Measurements from ENCODE around the gene SLC35A4. TPM values are rescaled to one million over a fixed set of nuclear protein-coding genes. Genes with fewer than 3 reads are reported as not detected.

SLC35A4 gene
- total RNA-seq, 1 donor from 2014 or later = 59.9 TPM

GRCh38 chr5:140570488-140570887, 5.9 kb downstream of the SLC35A4 start:
- peaks cover 9% of the 10 kb centered on the region for H3K36me3 ChIP-seq (ENCODE audit: insufficient read depth, low read length)
- no peaks in the 10 kb centered on the region for H3K27me3 ChIP-seq (ENCODE audit: insufficient read depth, low read length)
- Mint-ChIP-seq H3K4me1 (ENCODE audit: low read depth, unreplicated experiment) (peaks cover 10% of the 10 kb centered on the region), H3K27ac (ENCODE audit: unreplicated experiment) (no peak overlapping the region), H3K27me3 (ENCODE audit: low read depth, unreplicated experiment) (peaks cover 2% of the 10 kb centered on the region), H3K9me3 (ENCODE audit: unreplicated experiment) (no peaks in the 10 kb centered on the region), H3K36me3 (ENCODE audit: low read depth, unreplicated experiment) (peaks cover 14% of the 10 kb centered on the region), H3K4me3 (ENCODE audit: unreplicated experiment) (no peak overlapping the region)
- DNase-seq (ENCODE audit: low read depth) = no peak
- peaks cover 27% of the 10 kb centered on the region for H3K79me2 ChIP-seq (ENCODE audit: insufficient read depth, low read length)
- no peak overlapping the region for H2AFZ ChIP-seq (ENCODE audit: low read depth, low read length)
- peaks cover 16% of the 10 kb centered on the region for H4K20me1 ChIP-seq (ENCODE audit: insufficient read depth, low read length)
- H3K4me1 ChIP-seq (ENCODE audit: insufficient read depth, low read length) = peaks cover 5% of the 10 kb centered on the region
- H3K9me3 ChIP-seq (ENCODE audit: insufficient read depth, low read depth, low read length) = no peaks in the 10 kb centered on the region
- no peak overlapping the region for H3K4me2 ChIP-seq (ENCODE audit: low read length)
- H3K27ac ChIP-seq (ENCODE audit: low read depth, low read length) = no peak overlapping the region
- H3K4me3 ChIP-seq (ENCODE audit: insufficient read depth, low read depth, low read length) = no peak overlapping the region
- no peak for FAIRE-seq
- H3K9ac ChIP-seq (ENCODE audit: low read length) = no peak overlapping the region
- no peak for TF ChIP-seq EZH2 (IDR thresholded peaks at IDR 0.05; ENCODE audit: insufficient read depth, low read length)
- no peak for TF ChIP-seq CTCF (IDR thresholded peaks at IDR 0.05; ENCODE audit: insufficient read depth, low read depth, low read length)

- no peaks in the 10 kb centered on the region for H3K4me1 ChIP-seq (ENCODE audit: insufficient read depth, low read length)
Measured at GRCh38 chr5:140571105-140571504, 6.5 kb downstream of the SLC35A4 start.

More at GRCh38 chr5:140571105-140571504, 6.5 kb downstream of the SLC35A4 start:
- no peak overlapping the region for H3K9ac ChIP-seq (ENCODE audit: low read length)
- H3K4me3 Mint-ChIP-seq (ENCODE audit: unreplicated experiment) = no peak overlapping the region
- FAIRE-seq (no peak), DNase-seq (ENCODE audit: low read depth) (no peak)
- no peak overlapping the region for H3K4me2 ChIP-seq (ENCODE audit: low read length)
- H2AFZ ChIP-seq (ENCODE audit: low read depth, low read length) = no peak overlapping the region
- TF ChIP-seq EZH2 (IDR thresholded peaks at IDR 0.05; ENCODE audit: insufficient read depth, low read length) (no peak), CTCF (IDR thresholded peaks at IDR 0.05; ENCODE audit: insufficient read depth, low read depth, low read length) (no peak)
- H3K79me2 ChIP-seq (ENCODE audit: insufficient read depth, low read length) = peaks cover 21% of the 10 kb centered on the region
- peak overlapping the region; percentile 53 for H3K27ac Mint-ChIP-seq (ENCODE audit: unreplicated experiment)
- H3K4me3 ChIP-seq (ENCODE audit: insufficient read depth, low read depth, low read length) = no peak overlapping the region
- no peaks in the 10 kb centered on the region for H3K27me3 ChIP-seq (ENCODE audit: insufficient read depth, low read length)
- no peaks in the 10 kb centered on the region for H3K9me3 Mint-ChIP-seq (ENCODE audit: unreplicated experiment)
- peaks cover 12% of the 10 kb centered on the region for H3K36me3 Mint-ChIP-seq (ENCODE audit: low read depth, unreplicated experiment)
- H3K27me3 Mint-ChIP-seq (ENCODE audit: low read depth, unreplicated experiment) = peaks cover 2% of the 10 kb centered on the region
- peaks cover 9% of the 10 kb centered on the region for H3K36me3 ChIP-seq (ENCODE audit: insufficient read depth, low read length)
- H3K27ac ChIP-seq (ENCODE audit: low read depth, low read length) = no peak overlapping the region
- no peaks in the 10 kb centered on the region for H3K9me3 ChIP-seq (ENCODE audit: insufficient read depth, low read depth, low read length)
- H3K4me1 Mint-ChIP-seq (ENCODE audit: low read depth, unreplicated experiment) = peaks cover 7% of the 10 kb centered on the region
- peaks cover 16% of the 10 kb centered on the region for H4K20me1 ChIP-seq (ENCODE audit: insufficient read depth, low read length)

Data from astrocyte (in vitro differentiated cells and primary cell).